Thymus (tissue), 11 donors: ENCODE measurements around the gene UBC. TPM values are rescaled to one million over a fixed set of nuclear protein-coding genes. Genes with fewer than 3 reads are reported as not detected.
"Not testable (repeated sequence)": the region's sequence is repeated elsewhere in the genome, so short reads cannot be mapped to it uniquely, and the experiment has no call there.

Experiments used
- DNase-seq, 9 donors: peaks; one replicate each; pipeline ENCODE4 v3.0.0-alpha.2; 2013; ENCODE audit warnings: low spot score in 9 of 9, low read depth in 6 of 9, missing footprints in 1 of 9
- H3K27ac ChIP-seq, 2 donors: one replicate each; pipeline ENCODE4 v1.5.1; 2013; ENCODE audit warnings: control low read depth in 1 of 2, low read depth in 1 of 2, low read length in 1 of 2, mild to moderate bottlenecking in 1 of 2, moderate library complexity in 1 of 2
- H3K27me3 ChIP-seq, 2 donors: one replicate each; pipeline ENCODE4 v1.5.1; 2013; ENCODE audit warnings: low read length in 1 of 2; ENCODE audit not compliant: control insufficient read depth in 2 of 2, insufficient read depth in 1 of 2
- H3K36me3 ChIP-seq, 2 donors: one replicate each; pipeline ENCODE4 v1.5.1; 2013; ENCODE audit warnings: low read length in 1 of 2, mild to moderate bottlenecking in 1 of 2, moderate library complexity in 1 of 2; ENCODE audit not compliant: control insufficient read depth in 2 of 2, insufficient read depth in 2 of 2
- H3K4me1 ChIP-seq, 2 donors: one replicate each; pipeline ENCODE4 v1.5.1; 2013; ENCODE audit warnings: low read length in 2 of 2; ENCODE audit not compliant: control insufficient read depth in 2 of 2, insufficient read depth in 2 of 2
- H3K4me3 ChIP-seq, 2 donors: one replicate each; pipeline ENCODE4 v1.5.1; 2013; ENCODE audit warnings: low read length in 2 of 2, control low read depth in 1 of 2, mild to moderate bottlenecking in 1 of 2
- H3K9me3 ChIP-seq, 2 donors: one replicate each; pipeline ENCODE4 v1.5.1; 2013; ENCODE audit warnings: low read length in 1 of 2, mild to moderate bottlenecking in 1 of 2; ENCODE audit not compliant: control insufficient read depth in 2 of 2, insufficient read depth in 1 of 2
- WGBS: extraction: QIAGEN DNeasy Blood & Tissue Kit; methylation state at CpG from one replicate; pipeline ENCODE4 v1.1.7; 2013; 5-methylcytosine and 5-hydroxymethylcytosine counted together
- polyA plus RNA-seq: library from polyadenylated mRNA; stranded (reverse); fragments of 200-250 nt; gene quantifications from one replicate; pipeline ENCODE4 v1.2.3, GENCODE V29; 2013
- total RNA-seq: library from RNA; stranded (reverse); fragments of 120-200 nt; gene quantifications from one replicate; pipeline ENCODE4 v1.2.4, GENCODE V29; 2013
- donor health status: healthy.

Gene UBC
- total and polyA plus RNA-seq, 2 donors: 824 to 1,037 TPM

DNA sequence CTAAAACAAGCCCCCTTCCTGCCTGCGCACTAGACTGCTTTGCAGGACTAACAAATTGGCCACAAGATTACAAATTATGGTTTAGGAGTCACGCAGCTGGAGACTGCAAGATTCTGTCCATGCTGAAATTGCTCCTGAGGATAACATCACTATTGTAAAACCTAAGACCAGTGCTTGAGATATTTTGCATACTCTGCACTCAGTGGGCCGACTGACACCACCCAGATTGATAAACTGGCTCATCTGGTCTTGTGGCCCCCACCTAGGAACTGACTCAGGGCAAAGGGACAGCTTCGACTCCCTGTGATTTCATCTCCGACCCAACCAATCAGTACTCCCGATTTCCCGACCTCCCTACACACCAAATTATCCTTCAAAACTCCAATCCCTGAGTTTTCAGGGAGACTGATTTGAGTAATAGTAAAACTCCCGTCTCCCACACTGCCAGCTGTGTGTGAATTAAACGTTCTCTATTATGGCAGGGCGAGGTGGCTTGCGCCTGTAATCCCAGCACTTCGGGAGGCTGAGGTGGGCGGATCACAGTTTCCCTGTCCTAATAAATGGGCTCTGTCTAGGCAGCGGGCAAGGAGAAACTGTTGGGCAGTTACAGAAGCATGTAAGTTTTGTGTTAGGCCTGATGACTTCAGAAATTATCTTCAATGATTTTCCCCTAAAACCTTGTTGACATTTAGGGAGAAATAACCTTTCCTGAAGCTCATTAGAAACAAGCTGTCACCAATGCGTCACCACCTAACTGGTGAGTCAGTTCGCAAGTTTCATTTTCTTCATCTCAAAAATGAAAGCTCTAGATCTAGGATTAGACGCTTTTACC, 5.3 kb upstream of the UBC start:
- WGBS: 92% methylated on average over 17 of the region's 17 CpGs
- DNase-seq: peak in 1 of 9 donors; percentile 56
- H3K9me3 ChIP-seq: no peaks in the 10 kb centered on the region
- peak overlapping the region; percentile 81 to 91 for H3K27ac ChIP-seq
- H3K4me1 ChIP-seq: peaks cover 29 to 63% of the 10 kb centered on the region in 2 donors
- no peaks in the 10 kb centered on the region for H3K36me3 ChIP-seq
- no peaks in the 10 kb centered on the region for H3K27me3 ChIP-seq
- no peak overlapping the region for H3K4me3 ChIP-seq

DNA sequence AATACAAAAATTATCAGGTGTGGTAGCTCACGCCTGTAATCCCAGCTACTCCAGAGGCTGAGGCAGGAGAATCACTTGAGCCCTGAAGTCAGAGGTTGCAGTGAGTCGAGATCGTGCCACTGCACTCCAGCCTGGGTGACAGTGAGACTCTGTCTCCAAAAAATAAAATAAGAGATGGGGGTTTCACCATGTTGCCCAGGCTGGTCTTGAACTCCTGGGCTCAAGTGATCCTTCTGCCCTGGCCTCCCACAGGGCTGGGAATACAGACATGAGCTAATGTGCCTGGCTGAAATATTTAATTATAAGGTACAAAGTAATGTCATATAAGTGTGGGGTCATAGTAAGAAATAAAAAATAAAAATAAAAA, 4.2 kb upstream of the UBC start:
- not testable (repeated sequence) for H3K9me3 ChIP-seq, DNase-seq, H3K36me3 ChIP-seq, H3K4me3 ChIP-seq, H3K27me3 ChIP-seq
- WGBS: 97% methylated on average over 3 of the region's 3 CpGs
- Histone ChIP-seq H3K27ac (peak overlapping the region; percentile 88 to 97), H3K4me1 (peaks cover 29 to 64% of the 10 kb centered on the region in 2 donors)

DNA sequence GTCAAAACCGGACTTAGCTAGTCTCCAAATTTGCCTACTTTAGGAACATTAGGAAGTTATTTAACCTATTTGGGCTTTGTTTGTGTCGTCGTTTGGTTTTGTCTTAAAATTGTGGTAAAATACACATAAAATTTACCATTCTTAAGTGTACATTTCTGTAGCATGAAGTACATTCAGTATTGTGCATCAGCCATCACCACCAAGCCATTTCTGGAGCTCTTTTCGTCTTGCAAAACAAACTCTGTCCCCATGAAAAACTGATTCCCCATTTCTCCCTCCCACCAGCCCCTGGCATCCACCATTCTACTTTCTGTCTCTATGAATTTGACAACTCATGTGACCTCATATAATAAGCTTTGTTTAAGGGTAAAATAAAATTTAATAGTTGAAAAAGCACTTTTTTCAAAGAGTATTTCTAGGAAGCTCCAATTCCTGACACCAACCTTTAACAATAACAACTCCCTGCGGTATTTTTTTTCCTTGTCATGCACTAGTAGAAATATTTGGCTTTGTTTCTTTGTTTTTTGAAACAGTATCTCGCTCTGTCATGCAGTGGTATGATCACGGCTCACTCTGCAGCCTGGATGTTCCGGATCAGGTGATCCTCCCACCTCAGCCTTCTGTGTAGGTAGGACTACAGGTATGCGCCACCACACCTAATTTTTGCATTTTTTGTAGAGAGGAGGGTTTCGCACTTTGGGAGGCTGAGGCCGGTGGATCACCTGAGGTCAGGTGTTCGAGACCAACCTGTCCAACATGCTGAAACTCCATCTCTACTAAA, 3.6 kb upstream of the UBC start:
- DNase-seq: no peak
- H3K27ac ChIP-seq: peak overlapping the region; percentile 88 to 97
- H3K36me3 ChIP-seq: peaks cover 8 to 10% of the 10 kb centered on the region in 2 donors
- no peaks in the 10 kb centered on the region for H3K9me3 ChIP-seq
- peak overlapping the region; percentile 50 to 51 for H3K4me3 ChIP-seq
- H3K4me1 ChIP-seq: peaks cover 29 to 67% of the 10 kb centered on the region in 2 donors
- WGBS: 46% methylated on average over 12 of the region's 12 CpGs
- H3K27me3 ChIP-seq: no peaks in the 10 kb centered on the region

- under 1% methylated on average over 19 of the region's 19 CpGs for whole genome bisulfite sequencing
- peak overlapping the region; percentile 50 to 51 for H3K4me3 ChIP-seq
- peaks cover 29 to 68% of the 10 kb centered on the region in 2 donors for H3K4me1 ChIP-seq
- no peaks in the 10 kb centered on the region for H3K27me3 ChIP-seq
- peak; percentile 83 to 98 (median 94) for DNase-seq
- peak overlapping the region; percentile 88 to 97 for H3K27ac ChIP-seq
- H3K36me3 ChIP-seq: peaks cover 14 to 17% of the 10 kb centered on the region in 2 donors
- H3K9me3 ChIP-seq: no peaks in the 10 kb centered on the region
Measured at GRCh38 chr12:124917135-124917840, 2.8 kb upstream of the UBC start.

DNA sequence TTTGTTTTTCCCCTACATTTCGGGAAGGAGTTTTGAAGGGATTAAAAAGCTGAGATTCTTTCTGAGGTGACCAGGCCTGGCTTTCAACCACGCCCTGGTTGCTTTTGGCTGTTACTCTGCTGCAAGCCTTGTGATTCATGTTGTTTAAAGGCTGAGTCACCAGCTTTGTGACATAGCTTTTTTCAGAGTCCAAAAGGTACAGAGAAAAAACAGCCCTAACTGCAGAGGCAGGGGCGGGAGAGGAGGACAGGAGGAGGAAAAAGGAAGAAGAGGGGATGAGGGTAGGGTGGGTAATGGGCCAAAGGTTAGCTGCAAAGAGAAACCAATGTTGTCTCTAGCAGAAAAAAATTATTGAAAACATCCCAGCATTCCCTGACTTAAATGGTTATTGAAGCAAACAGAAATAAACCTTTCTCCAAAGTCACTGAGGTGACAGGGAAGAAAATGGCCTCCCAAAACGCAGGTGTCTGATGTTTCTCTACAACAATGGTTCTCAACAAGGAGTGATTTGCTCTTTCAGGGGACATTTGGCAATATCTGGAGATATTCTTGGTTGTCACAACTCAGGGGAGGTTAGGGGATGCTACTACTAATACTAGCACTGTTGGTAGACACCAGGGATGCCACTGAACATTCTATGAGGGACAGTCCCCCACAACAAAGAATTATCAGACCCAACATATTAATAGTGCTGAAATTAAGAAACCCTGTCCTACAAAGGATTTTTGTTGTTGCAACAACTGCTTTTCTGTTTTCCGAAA, 2.1 kb upstream of the UBC start:
- Histone ChIP-seq H3K4me1 (peaks cover 29 to 63% of the 10 kb centered on the region in 2 donors), H3K4me3 (peak overlapping the region; percentile 50 to 51), H3K36me3 (peaks cover 16 to 21% of the 10 kb centered on the region in 2 donors), H3K27me3 (no peaks in the 10 kb centered on the region), H3K27ac (peak overlapping the region; percentile 88 to 97), H3K9me3 (no peaks in the 10 kb centered on the region)
- peak in 2 of 9 donors; percentile 26 to 58 for DNase-seq
- WGBS: 55% methylated on average over 5 of the region's 5 CpGs

DNA sequence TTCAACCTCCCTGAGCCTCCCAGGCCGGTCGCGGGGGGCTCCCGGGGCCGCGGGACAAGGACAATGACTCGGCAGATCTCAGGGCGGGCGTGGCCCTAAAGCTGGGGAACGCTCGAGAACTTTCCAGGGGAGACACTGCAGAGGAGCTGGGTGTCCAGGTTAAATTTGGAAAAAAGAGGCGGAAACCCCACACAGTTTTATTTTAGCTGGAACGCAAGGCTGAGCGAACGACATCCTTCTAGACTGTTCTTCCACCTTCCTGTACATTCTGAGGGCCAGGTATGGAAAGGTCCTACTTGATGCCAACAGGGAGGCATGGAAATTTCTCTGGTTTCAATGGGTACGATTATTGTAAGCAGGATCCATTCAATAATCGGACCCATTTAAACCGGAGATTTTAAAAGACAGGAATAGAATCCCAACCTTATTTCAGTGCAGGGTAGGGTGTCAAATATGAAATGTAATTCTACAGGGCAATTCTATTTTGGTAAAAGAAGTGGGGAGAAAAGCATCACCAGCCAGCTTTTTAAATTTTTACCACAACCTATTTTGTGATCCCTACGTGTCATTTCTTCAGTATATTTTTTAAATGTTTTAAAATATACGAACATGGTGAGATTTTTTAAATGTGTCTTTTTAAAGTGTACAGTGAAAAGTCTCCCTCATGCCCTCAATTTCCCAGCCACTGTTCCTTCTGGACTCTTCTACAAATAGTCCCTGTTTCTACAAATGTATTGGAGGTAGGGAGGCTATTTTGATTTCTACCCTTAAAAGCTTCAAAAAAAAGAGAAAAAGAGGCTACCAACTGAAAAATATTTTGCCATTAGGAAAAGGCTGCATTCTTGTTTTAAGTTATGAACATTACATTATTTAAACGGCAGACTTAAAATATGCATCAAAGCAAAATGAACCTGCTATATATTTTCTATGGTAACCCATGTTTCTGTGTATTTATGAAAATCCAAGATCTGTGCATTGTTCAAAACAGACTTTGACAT, 1.1 kb upstream of the UBC start:
- Histone ChIP-seq H3K4me1 (peaks cover 27 to 59% of the 10 kb centered on the region in 2 donors), H3K4me3 (peak overlapping the region; percentile 80 to 84), H3K27me3 (no peaks in the 10 kb centered on the region), H3K36me3 (peaks cover 26 to 31% of the 10 kb centered on the region in 2 donors), H3K27ac (peak overlapping the region; percentile 97 to 99), H3K9me3 (no peaks in the 10 kb centered on the region)
- DNase-seq: peak in 2 of 9 donors; percentile 59 to 78
- WGBS: 29% methylated on average over 21 of the region's 21 CpGs

DNA sequence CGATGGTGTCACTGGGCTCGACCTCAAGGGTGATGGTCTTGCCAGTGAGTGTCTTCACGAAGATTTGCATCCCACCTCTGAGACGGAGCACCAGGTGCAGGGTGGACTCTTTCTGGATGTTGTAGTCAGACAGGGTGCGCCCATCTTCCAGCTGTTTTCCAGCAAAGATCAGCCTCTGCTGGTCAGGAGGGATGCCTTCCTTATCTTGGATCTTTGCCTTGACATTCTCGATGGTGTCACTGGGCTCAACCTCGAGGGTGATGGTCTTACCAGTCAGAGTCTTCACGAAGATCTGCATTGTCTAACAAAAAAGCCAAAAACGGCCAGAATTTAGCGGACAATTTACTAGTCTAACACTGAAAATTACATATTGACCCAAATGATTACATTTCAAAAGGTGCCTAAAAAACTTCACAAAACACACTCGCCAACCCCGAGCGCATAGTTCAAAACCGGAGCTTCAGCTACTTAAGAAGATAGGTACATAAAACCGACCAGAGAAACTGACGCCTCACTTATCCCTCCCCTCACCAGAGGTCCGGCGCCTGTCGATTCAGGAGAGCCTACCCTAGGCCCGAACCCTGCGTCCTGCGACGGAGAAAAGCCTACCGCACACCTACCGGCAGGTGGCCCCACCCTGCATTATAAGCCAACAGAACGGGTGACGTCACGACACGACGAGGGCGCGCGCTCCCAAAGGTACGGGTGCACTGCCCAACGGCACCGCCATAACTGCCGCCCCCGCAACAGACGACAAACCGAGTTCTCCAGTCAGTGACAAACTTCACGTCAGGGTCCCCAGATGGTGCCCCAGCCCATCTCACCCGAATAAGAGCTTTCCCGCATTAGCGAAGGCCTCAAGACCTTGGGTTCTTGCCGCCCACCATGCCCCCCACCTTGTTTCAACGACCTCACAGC, 717 bp downstream of the UBC start:
- H3K9me3 ChIP-seq: no peaks in the 10 kb centered on the region
- peak overlapping the region; percentile 80 to 84 for H3K4me3 ChIP-seq
- no peaks in the 10 kb centered on the region for H3K27me3 ChIP-seq
- WGBS: 12% methylated on average over 46 of the region's 46 CpGs
- peak overlapping the region; percentile 94 to 99 for H3K27ac ChIP-seq
- H3K4me1 ChIP-seq: peaks cover 29 to 44% of the 10 kb centered on the region in 2 donors
- peak in 7 of 9 donors; percentile 83 to 96 (median 93) for DNase-seq
- peaks cover 31 to 32% of the 10 kb centered on the region in 2 donors for H3K36me3 ChIP-seq
